GM18526 (cell line): ENCODE measurements around the gene PPIL6.

Experiments
- POLR2A ChIP-seq: IDR thresholded peaks from 3 replicates; pipeline ENCODE4 v1.6.1; 2011; ENCODE audit not compliant: insufficient read length; ENCODE audit errors: extremely low read depth

PPIL6 gene

GRCh38 chr6:109473120-109473519 is 32.7 kb upstream of the PPIL6 start:
- no peak for TF ChIP-seq POLR2A

DNA sequence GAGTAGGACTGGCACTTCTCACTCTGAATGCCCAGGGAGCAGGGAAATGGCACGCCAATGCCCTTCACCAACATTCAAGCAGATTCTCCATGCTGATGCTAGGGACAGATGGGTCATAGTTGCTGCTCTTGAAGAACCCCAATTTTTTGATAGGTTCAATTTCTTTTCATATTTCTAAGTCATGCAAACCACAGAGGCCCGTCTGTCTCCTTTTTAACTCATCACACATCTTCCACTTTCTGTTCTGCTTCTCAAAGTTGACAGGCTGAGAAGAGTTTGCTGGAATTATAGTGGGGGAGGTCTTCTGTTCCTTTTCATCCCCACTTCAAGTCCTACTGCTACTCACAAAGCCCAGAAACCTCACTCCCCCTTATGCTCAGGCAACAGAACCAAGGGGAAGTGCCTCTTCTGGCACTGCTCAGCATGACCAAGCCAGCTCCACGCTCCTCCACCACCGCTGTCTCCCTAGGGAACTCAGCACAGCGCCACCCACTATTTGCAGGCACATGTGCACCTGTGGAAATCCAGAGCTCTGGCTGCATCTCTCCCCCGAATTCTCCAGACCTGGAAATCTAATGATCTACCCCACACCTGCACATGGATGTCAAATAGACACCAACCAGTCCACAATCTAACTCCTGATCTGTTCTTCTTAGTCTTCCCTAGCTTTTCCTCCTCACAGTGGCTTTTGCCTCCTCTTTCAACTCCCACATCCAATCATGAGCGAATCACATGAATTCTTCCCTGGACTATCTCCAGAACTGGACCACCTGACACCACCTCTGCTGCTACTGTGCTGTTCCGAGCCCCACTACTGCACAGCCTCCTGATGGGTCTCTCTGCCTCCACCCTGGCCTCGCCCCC is 31.9 kb upstream of the PPIL6 start:
- TF ChIP-seq POLR2A: no peak

DNA sequence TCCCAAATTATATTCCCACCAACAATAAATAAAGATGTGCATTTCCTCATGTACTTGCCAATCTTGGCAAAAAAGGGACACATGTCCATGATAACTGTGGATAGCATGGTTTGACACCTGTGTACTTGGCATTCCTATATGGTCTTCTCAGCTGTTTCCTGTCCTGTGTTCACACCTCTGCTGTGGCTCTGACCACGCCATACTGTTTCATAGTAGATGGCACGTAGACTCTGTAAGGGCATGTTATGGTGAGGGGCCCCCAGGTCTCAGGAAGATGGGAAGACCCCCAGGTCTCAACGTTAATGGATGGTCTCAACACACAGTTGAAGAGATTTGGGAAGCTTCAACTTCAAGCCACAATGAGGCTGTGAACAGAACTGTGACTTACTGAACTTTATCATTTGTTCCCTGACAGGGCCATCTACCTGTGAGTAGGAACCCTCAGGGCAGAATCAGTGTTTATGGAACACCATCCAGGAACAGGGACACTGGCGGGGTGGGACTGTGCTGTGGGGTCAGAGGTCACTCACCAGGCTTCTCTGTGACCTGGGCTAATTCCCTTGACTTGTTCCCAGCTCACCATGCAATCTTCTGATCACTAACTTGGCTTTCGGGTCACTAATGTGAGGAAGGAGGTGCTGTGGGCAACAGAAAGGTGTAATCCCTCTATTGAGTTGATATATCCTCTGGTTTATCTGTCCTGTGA is 30.8 kb upstream of the PPIL6 start:
- TF ChIP-seq POLR2A: no peak

GRCh38 chr6:109469591-109470189 is 29.3 kb upstream of the PPIL6 start:
- no peak for TF ChIP-seq POLR2A

GRCh38 chr6:109467696-109468095 is 27.3 kb upstream of the PPIL6 start:
- TF ChIP-seq POLR2A: no peak

DNA sequence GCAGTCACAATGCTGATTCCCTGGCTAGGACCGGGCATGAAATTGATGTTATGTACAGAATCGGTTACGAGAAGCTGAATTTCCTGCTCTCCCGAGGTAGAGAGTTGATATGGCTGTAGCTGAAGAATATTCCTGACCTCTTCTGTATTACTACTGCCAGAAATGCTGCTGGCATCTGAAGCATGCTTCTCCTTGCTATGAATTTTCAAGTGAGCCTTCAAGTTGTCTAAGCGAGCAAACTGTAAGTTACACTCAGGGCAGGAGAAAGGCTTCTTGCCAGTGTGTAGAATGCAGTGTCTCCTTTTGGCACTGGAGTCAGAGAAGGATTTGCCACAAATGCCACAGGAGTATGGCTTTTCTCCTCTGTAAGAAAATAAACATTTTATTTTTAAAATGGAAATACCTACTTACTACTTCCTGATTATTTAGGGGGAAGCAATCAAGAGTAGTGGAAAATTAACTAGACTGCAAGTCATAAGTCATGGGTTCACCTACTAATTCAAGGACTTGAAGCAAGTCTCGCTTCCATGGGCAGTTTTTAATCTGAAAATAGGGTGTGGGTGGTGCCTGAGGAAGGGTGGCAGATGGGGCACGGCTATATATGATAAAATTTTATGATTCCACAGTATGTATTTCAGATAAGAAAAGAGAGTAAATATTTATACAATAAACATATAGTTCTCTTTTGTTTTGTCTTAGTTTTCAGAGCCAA is 25.9 kb upstream of the PPIL6 start:
- TF ChIP-seq POLR2A: no peak

DNA sequence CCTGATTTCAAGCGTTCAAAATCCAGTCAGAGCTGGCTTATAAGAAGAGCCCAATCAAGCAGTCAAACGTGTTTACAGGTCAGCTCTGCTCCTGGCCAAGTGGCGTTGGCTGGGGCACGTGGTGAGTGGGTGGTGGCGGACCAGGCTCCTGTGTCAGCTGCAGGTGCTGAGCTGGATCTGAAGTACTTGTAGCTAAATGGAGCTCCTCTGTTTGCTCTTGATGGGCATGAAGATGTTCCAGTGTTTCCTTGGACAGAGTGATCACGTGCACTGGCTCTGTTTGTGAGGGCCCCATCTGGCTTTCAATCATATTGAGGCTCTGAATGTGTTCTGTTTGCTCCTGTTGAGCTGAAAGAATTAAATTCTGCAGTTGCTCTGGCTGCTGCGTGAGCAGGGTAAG is 25.3 kb upstream of the PPIL6 start:
- no peak for TF ChIP-seq POLR2A

DNA sequence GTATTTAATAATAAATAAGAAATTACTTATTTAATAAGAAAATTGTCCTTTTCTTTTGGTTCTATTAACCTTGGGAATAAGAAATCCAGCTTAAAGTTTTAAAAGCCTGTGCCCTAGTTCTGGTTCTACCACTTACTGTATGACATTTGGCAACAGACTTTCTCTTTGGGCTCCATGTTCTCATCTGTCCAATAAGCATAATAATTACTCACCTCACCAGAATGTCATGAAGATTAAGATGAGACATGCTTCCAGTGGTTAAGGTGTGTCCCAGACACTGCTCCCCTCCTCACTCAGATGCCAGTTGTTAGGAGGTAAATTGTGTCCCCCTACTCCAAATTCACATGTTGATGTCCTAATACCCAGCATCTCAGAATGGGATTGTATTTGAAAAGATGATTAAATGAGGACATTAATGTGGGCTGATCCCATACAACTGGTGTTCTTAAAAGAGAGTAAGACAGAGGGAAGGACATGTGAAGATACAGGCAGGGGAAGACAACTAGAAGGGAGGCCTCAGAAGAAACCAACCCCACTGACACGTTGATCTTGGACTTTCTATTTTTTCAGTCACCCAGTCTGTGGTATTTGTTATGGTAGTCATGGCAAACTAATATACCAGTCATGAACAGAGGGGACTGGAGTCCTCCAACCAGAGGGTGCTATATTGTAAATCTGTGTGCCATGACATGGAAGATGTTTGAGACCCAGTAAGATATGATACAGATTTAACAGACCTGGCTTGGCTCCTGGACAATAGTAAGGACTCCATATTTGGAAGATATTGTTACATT is 21.5 kb upstream of the PPIL6 start:
- no peak for TF ChIP-seq POLR2A

DNA sequence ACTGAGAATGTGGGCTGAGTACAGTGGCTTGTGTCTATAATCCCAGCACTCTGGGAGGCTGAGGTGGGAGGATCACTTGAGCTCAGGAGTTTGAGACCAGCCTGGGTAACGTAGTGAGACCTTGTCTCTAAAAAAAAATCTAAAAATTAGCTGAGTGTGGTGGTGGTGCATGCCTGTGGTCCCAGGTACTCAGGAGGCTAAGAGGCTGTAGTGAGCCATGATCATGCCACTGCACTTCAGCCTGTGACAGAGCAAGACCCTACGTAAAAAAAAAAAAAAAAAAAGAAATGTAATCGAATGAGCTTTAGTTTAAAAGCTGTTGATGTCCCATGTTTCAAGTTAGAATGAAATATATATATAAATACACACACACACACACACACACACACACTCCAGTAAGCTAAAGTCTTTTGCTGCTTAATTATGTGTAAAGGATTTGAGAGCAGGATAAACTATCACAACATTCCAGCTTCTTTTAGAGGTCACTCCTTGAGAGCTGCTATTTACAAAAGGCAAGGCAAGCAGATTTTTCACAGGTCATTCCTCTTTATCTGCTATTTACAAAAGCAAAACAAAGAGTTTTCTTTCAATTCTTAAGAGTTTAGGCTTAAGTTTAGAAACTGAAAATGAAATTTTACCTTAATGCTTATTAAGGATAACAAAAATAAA is 19.9 kb upstream of the PPIL6 start:
- TF ChIP-seq POLR2A: no peak

GRCh38 chr6:109458774-109459531 is 18.5 kb upstream of the PPIL6 start:
- TF ChIP-seq POLR2A: no peak

DNA sequence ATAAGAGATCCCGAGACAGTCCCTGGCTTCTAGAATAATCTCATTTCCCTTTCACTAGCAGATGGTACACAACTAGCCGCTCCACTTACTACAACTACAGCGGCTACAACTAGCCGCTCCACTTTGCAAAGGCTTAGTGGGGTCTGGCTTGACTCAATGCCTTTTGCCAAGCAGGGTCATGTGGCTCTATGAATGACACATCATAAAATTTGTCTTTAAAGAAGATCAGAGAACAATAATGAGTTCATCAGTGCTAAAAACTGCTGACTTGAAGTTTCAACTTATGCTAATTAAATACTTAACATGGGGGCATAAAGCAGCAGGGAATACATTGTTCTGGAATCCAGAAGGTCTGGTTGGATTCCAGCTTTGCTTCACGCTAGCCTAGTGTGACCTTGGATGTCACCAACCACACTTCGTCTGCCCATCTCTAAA is 17.2 kb upstream of the PPIL6 start:
- no peak for TF ChIP-seq POLR2A

DNA sequence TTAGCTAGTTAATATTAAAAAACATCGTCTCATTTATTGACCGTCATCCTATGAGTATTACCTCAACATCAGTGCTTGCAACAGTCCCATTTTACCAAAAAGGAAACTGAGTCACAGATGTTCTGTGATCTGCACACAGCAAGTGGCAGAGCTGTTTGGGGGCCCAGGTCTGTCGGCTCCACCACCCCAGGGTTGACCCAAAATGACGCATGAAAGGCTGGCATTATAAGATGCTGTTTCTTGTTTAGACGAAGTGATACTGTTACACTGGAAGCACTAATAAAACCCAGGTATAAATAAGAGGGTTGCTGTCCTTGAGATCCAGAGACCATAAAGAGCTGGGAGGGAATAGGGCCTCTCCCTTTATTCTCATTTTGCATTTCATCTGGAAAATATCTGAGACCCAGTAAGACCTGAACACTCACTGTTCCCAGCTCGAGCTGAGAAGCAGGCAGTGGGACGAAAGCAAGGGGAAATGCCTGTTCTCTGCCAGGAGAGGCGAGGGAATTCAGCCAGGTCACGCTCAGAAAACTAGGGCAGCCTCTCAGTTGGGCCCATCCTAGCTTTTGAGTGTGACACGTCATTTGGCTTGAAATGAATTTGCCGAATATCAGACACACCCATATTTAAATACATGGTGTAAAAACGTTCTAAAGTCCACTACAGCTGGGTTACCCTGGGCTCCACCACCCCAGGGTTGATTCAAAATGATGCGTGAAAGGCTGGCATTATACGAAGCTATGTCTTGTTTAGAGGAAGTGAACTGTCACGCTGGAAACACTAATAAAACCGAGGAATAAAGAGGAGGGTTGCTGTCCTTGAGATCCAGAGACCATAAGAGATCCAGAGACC is 16.5 kb upstream of the PPIL6 start:
- TF ChIP-seq POLR2A: no peak
